Measurements from ENCODE around the gene MLLT6. TPM values are rescaled to one million over a fixed set of nuclear protein-coding genes. Genes with fewer than 3 reads are reported as not detected.

The MLLT6 gene
- total RNA-seq, 1 donor from 2014 or later = 29.5 TPM

- DNase-seq (ENCODE audit: low spot score) = no peak
Observed at GRCh38 chr17:38753071-38753506, 48.0 kb downstream of the MLLT6 start.

GRCh38 chr17:38761612-38762011 lies 56.5 kb downstream of the MLLT6 start:
- no peak for ATAC-seq
- no peak for DNase-seq (ENCODE audit: low spot score)

More at GRCh38 chr17:38753071-38753506, 48.0 kb downstream of the MLLT6 start:
- ATAC-seq = no peak

- DNase-seq (ENCODE audit: low spot score) = no peak
- no peak for ATAC-seq
Observed at GRCh38 chr17:38762231-38762630, 57.2 kb downstream of the MLLT6 start.

- ATAC-seq (no peak), DNase-seq (ENCODE audit: low spot score) (no peak)
Observed at GRCh38 chr17:38766341-38766740, 61.3 kb downstream of the MLLT6 start.

- no peak for DNase-seq (ENCODE audit: low spot score)
- no peak for ATAC-seq
Observed at GRCh38 chr17:38768417-38768816, 63.3 kb downstream of the MLLT6 start.

GRCh38 chr17:38773258-38773657 lies 68.2 kb downstream of the MLLT6 start:
- DNase-seq (ENCODE audit: low spot score) (no peak), ATAC-seq (no peak)

GRCh38 chr17:38777641-38778250 lies 72.7 kb downstream of the MLLT6 start:
- no peak for ATAC-seq
- no peak for DNase-seq (ENCODE audit: low spot score)

Other genes starting within 250 kb of the MLLT6 start
- 19.3 TPM for gene SRCIN1, start 99.3 kb upstream of the MLLT6 start, total RNA-seq
- 2.7 TPM for gene EPOP, start 30.3 kb upstream of the MLLT6 start, total RNA-seq
- gene CISD3, start 25.1 kb downstream of the MLLT6 start, total RNA-seq = 81.9 TPM
- gene PCGF2, start 43.1 kb downstream of the MLLT6 start, total RNA-seq = 4.4 TPM
- gene PSMB3, start 47.5 kb downstream of the MLLT6 start, total RNA-seq = 98.2 TPM
- 19.8 TPM for gene PIP4K2B, start 94.3 kb downstream of the MLLT6 start, total RNA-seq
- 11.2 TPM for gene CWC25, start 120.0 kb downstream of the MLLT6 start, total RNA-seq
- 371 TPM for gene RPL23, start 148.4 kb downstream of the MLLT6 start, total RNA-seq
- 58.5 TPM for gene LASP1, start 164.8 kb downstream of the MLLT6 start, total RNA-seq

All from left lobe of liver (tissue), 2 donors.